Sigmoid colon (tissue), 7 donors: ENCODE measurements around the gene LRRN1. TPM values are rescaled to one million over a fixed set of nuclear protein-coding genes. Genes with fewer than 3 reads are reported as not detected.
"Not testable (repeated sequence)": the region's sequence is repeated elsewhere in the genome, so short reads cannot be mapped to it uniquely, and the experiment has no call there.

Experiments
- DNase-seq: peaks from one replicate; pipeline ENCODE4 v3.0.0-alpha.2; 2019
- H3K27ac ChIP-seq, 4 donors: fragments of 200-600 bp; sonication (generic); one replicate each; pipeline ENCODE4 v1.5.1; 2016 to 2019; ENCODE audit warnings: mild to moderate bottlenecking in 1 of 4
- H3K27me3 ChIP-seq, 3 donors: fragments of 200-600 bp; sonication (generic); one replicate each; pipeline ENCODE4 v1.5.1; 2019; ENCODE audit warnings: mild to moderate bottlenecking in 1 of 3
- H3K36me3 ChIP-seq, 4 donors: fragments of 200-600 bp; sonication (generic); one replicate each; pipeline ENCODE4 v1.5.1; 2016 to 2019
- H3K4me1 ChIP-seq, 4 donors: fragments of 200-600 bp; sonication (generic); one replicate each; pipeline ENCODE4 v1.5.1; 2017 to 2019
- H3K4me3 ChIP-seq, 4 donors: fragments of 200-600 bp; sonication (generic); one replicate each; pipeline ENCODE4 v1.5.1; 2017 to 2019; ENCODE audit warnings: mild to moderate bottlenecking in 2 of 4, moderate library complexity in 1 of 4
- H3K9me3 ChIP-seq, 4 donors: fragments of 200-600 bp in 3 of 4; sonication (generic) in 3 of 4; one replicate each; pipeline versions ENCODE4 v1.5.1 to v1.6.1; 2013 to 2019
- EP300 ChIP-seq, 4 donors: sonication (generic); formaldehyde crosslinking; IDR thresholded peaks; one replicate each; pipeline ENCODE4 v1.6.1; 2017; ENCODE audit warnings: antibody characterized with exemption in 4 of 4
- POLR2A ChIP-seq, 2 donors: fragments of 450-650 bp; IDR thresholded peaks; one replicate each; pipeline ENCODE4 v1.6.1; 2016; ENCODE audit warnings: antibody characterized with exemption in 2 of 2, mild to moderate bottlenecking in 2 of 2, moderate library complexity in 2 of 2
- POLR2AphosphoS5 ChIP-seq, 4 donors: sonication (generic); formaldehyde crosslinking; IDR thresholded peaks; one replicate each; pipeline ENCODE4 v1.6.1; 2017; ENCODE audit warnings: antibody characterized with exemption in 4 of 4
- WGBS, 2 donors: extraction: QIAGEN DNeasy Blood & Tissue Kit; methylation state at CpG; one replicate each; pipeline ENCODE4 v1.1.7; 2013; 5-methylcytosine and 5-hydroxymethylcytosine counted together
- intact Hi-C: fragments of 100-400 bp; cut with DNase I; formaldehyde crosslinking; loops from one replicate; pipeline ENCODE4 v1.15.1; 2023
- polyA plus RNA-seq, 3 donors: library from polyadenylated mRNA; stranded (reverse); fragments of 200-250 nt; gene quantifications; one replicate each; pipeline ENCODE4 v1.2.3, GENCODE V29; 2013
- total RNA-seq, 4 donors: library from RNA; depleted of rRNA; stranded (reverse); fragments of >200 nt; gene quantifications; one replicate each; pipeline ENCODE4 v1.1.0, GENCODE V29; 2016
- TF ChIP-seq, protein P1 (sequence below), 4 experiments: fragments of 450-650 bp in 3 of 4; fragments of 200-600 bp in 1 of 4; IDR thresholded peaks; one replicate each; pipeline ENCODE4 v1.5.1; 2016 to 2019; ENCODE audit warnings: antibody characterized with exemption in 4 of 4, mild to moderate bottlenecking in 3 of 4, moderate library complexity in 2 of 4
- donor health status: healthy with polysubstance abuse.
- donor health status: Bipolar disorder and iron deficiency.
- donor health status: healthy.

The LRRN1 gene
- total and polyA plus RNA-seq, 7 donors, result 0.14 to 1.1 (median 0.28) TPM; not detected in 2

DNA sequence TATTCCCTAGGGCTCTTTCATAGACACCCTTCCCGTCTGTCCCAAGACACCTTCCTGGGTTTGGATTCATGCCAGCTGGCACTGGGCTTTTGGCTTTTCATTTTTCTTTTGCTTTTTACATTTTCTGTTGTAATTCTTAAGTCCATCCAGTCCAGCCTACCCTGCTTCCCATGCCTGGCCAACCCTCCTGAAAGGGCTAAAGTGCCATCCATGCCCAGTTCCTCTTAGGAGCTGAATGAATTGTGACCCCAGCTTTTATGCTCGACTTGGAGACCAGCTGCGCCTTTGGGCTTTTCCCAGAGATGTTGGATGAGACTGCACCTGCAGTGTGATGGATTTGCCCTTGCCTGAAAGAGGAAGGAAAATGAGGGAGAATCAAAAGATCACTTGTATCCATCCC lies 25.8 kb downstream of the LRRN1 start:
- Histone ChIP-seq H3K4me3 (no peak overlapping the region), H3K36me3 (no peaks in the 10 kb centered on the region), H3K4me1 (no peaks in the 10 kb centered on the region), H3K9me3 (no peaks in the 10 kb centered on the region), H3K27ac (no peak overlapping the region), H3K27me3 (no peaks in the 10 kb centered on the region)
- no peak for DNase-seq
- 85 to 90% methylated on average over 3 of the region's 3 CpGs for WGBS, 2 donors
- intact Hi-C loops, result no loop called here
- TF ChIP-seq EP300 (IDR thresholded peaks at IDR 0.05), result no peak

DNA sequence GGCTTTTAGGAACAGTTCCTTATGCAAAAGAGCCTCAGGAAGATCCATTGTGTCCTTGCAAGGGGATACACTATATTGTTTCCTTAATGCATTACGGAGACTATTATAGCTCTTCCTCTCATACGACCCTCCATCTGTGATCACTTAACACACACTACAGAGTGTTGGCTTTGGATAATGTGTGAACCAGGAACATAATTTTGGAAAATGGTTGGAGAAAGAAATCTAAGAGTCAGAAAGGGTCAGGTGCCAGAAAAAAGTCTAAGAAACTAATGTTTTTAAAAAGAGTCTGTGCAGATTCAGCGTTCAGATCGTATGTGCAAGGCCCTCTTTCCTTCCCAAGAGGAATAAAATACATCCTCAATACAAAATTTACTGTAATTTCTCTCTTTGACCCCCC lies 27.3 kb downstream of the LRRN1 start:
- TF ChIP-seq POLR2A (IDR thresholded peaks at IDR 0.05) (no peak), EP300 (IDR thresholded peaks at IDR 0.05) (no peak), POLR2AphosphoS5 (IDR thresholded peaks at IDR 0.05) (no peak)
- TF ChIP-seq, protein P1, sequence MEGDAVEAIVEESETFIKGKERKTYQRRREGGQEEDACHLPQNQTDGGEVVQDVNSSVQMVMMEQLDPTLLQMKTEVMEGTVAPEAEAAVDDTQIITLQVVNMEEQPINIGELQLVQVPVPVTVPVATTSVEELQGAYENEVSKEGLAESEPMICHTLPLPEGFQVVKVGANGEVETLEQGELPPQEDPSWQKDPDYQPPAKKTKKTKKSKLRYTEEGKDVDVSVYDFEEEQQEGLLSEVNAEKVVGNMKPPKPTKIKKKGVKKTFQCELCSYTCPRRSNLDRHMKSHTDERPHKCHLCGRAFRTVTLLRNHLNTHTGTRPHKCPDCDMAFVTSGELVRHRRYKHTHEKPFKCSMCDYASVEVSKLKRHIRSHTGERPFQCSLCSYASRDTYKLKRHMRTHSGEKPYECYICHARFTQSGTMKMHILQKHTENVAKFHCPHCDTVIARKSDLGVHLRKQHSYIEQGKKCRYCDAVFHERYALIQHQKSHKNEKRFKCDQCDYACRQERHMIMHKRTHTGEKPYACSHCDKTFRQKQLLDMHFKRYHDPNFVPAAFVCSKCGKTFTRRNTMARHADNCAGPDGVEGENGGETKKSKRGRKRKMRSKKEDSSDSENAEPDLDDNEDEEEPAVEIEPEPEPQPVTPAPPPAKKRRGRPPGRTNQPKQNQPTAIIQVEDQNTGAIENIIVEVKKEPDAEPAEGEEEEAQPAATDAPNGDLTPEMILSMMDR (IDR thresholded peaks at IDR 0.05), result no peak
- Histone ChIP-seq H3K4me3 (no peak overlapping the region), H3K36me3 (no peaks in the 10 kb centered on the region), H3K27ac (no peak overlapping the region), H3K27me3 (no peaks in the 10 kb centered on the region), H3K9me3 (no peaks in the 10 kb centered on the region), H3K4me1 (no peaks in the 10 kb centered on the region)
- DNase-seq, result no peak
- WGBS, 2 donors, result 89 to 93% methylated on average over 4 of the region's 4 CpGs
- intact Hi-C loops, result no loop called here

DNA sequence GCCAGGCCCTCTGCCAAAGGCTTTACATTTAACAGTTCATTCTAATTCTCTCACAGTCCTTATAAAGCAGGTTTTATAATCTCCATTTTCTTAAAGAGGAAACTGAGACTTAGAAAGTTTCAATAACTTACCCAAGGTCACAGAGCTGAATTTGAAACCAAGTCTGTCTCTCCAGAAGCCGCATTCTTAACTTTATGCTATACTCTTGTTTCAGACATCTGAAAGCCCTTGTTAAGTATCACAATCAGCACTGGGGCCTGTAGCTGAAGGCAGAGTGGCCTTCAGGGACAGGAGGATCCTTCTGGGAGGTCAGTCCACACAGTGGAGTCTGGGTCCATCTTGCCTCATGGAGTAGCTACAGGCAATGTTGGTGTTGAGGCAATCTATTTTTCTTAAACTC lies 27.9 kb downstream of the LRRN1 start:
- peaks cover 0 to 2% (median 0%) of the 10 kb centered on the region in 4 donors for H3K9me3 ChIP-seq
- no peak overlapping the region for H3K4me3 ChIP-seq
- no peaks in the 10 kb centered on the region for H3K36me3 ChIP-seq
- no peaks in the 10 kb centered on the region for H3K27me3 ChIP-seq
- intact Hi-C loops, result no loop called here
- H3K27ac ChIP-seq, result no peak overlapping the region
- no peak for TF ChIP-seq POLR2AphosphoS5 (IDR thresholded peaks at IDR 0.05)
- TF ChIP-seq, protein P1 (IDR thresholded peaks at IDR 0.05), result no peak
- TF ChIP-seq EP300 (IDR thresholded peaks at IDR 0.05), result no peak
- TF ChIP-seq POLR2A (IDR thresholded peaks at IDR 0.05), result no peak
- H3K4me1 ChIP-seq, result no peaks in the 10 kb centered on the region
- 94 to 97% methylated on average over 1 of the region's 1 CpG for whole genome bisulfite sequencing, 2 donors
- no peak for DNase-seq

DNA sequence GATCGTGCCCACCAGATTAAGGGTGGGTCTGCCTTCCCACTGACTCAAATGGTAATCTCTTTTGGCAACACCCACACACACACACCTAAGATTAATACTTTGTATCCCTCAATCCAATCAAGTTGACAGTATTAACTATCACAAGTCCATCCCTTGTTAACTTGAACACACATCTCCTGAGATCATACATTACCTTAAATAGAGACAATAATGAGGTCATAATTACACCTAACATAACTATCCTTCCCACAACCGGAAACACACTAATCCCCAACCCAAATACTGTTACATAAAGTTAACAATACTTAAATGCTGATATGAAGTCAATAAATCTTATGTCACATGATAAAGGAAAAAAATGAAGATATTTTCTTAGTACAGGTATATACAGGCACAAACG lies 29.2 kb downstream of the LRRN1 start:
- H3K27ac ChIP-seq, DNase-seq, H3K36me3 ChIP-seq, H3K27me3 ChIP-seq, H3K4me3 ChIP-seq, H3K4me1 ChIP-seq, intact Hi-C loops: not testable (repeated sequence)
- 67 to 79% methylated on average over 3 of the region's 3 CpGs for WGBS, 2 donors
- peaks cover 0 to 12% (median 2%) of the 10 kb centered on the region in 4 donors for H3K9me3 ChIP-seq

DNA sequence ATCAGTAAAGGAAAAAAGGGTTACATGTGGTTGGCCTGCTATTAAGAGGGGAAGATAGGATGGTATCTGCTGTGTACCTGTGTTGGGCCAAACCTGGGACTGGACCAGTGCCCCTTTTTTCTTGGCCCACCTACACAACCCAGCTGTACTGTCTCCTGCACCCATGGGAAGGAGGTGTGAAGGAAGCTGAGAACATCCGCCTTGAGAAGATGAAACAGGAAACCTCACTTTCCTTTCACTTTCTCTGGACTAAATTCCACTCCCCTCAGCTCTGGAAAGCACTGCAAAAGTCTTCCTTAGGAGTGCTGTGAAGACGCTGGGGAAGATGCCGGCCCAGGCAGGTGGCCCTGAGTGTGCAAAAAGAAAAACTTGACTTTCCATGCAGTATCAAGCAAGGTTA lies 37.6 kb downstream of the LRRN1 start:
- Histone ChIP-seq H3K36me3 (no peaks in the 10 kb centered on the region), H3K27ac (no peak overlapping the region), H3K27me3 (no peaks in the 10 kb centered on the region), H3K4me1 (no peaks in the 10 kb centered on the region), H3K4me3 (no peak overlapping the region), H3K9me3 (peaks cover 0 to 12% (median 4%) of the 10 kb centered on the region in 4 donors)
- WGBS, 2 donors, result 74 to 91% methylated on average over 3 of the region's 3 CpGs
- no peak for DNase-seq
- TF ChIP-seq, protein P1 (IDR thresholded peaks at IDR 0.05), result no peak
- TF ChIP-seq EP300 (IDR thresholded peaks at IDR 0.05), result no peak
- intact Hi-C loops, result no loop called here

DNA sequence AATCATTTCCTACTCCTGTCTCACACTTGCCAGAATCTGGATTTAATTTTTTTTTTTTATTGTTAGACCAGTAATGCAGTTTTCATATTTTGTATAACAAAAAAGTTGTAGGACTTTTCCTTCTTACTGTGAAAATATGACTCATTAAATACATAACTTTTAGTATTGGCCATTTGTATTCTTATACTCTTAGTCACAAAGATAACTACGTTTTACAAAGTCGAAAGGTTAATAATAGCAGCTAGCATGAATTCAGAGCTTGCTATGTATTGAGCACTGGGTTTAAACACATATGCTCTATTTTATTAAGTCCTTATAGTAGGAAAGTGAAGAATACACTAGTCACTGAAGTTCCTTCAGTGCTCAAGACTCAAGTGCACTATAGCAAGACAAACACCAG lies 43.1 kb downstream of the LRRN1 start:
- no peak for TF ChIP-seq EP300 (IDR thresholded peaks at IDR 0.05)
- Histone ChIP-seq H3K4me1 (no peaks in the 10 kb centered on the region), H3K27me3 (no peaks in the 10 kb centered on the region), H3K4me3 (no peak overlapping the region), H3K27ac (no peak overlapping the region), H3K36me3 (no peaks in the 10 kb centered on the region), H3K9me3 (peaks cover 0 to 3% (median 0%) of the 10 kb centered on the region in 4 donors)
- DNase-seq, result no peak
- intact Hi-C loops, result no loop called here
- WGBS, 2 donors, result 91% methylated on average over 2 of the region's 2 CpGs
